ENCODE data around the gene TMEM47. TPM values are rescaled to one million over a fixed set of nuclear protein-coding genes. Genes with fewer than 3 reads are reported as not detected.

Gene TMEM47
- total RNA-seq, 1 donor from 2014 or later, result 1.6 TPM

DNA sequence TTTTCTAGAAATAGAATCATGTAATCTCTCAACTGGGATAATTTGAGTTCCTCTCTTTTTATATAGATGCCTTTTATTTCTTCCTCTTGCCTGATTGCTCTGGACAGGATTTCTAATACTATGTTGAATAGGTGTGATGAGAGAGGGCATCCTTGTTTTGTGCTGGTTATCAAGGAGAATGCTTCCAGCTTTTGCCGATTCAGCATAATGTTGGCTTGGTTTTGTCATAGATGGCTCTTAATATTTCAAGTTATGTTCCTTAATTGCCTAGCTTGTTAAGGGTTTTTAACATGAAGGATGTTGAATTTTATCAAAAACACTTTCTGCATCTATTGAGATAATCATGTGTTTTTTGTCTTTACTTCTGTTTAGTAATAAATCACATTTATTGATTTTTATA, 58.7 kb downstream of the TMEM47 start:
- Mint-ChIP-seq H3K9me3 (ENCODE audit: unreplicated experiment) (no peaks in the 10 kb centered on the region), H3K27ac (ENCODE audit: unreplicated experiment) (no peak overlapping the region), H3K4me1 (ENCODE audit: unreplicated experiment) (no peaks in the 10 kb centered on the region), H3K27me3 (ENCODE audit: unreplicated experiment) (peaks cover 1% of the 10 kb centered on the region), H3K36me3 (ENCODE audit: low read depth, unreplicated experiment) (no peaks in the 10 kb centered on the region), H3K4me3 (ENCODE audit: unreplicated experiment) (no peak overlapping the region)
- TF ChIP-seq, protein P1, sequence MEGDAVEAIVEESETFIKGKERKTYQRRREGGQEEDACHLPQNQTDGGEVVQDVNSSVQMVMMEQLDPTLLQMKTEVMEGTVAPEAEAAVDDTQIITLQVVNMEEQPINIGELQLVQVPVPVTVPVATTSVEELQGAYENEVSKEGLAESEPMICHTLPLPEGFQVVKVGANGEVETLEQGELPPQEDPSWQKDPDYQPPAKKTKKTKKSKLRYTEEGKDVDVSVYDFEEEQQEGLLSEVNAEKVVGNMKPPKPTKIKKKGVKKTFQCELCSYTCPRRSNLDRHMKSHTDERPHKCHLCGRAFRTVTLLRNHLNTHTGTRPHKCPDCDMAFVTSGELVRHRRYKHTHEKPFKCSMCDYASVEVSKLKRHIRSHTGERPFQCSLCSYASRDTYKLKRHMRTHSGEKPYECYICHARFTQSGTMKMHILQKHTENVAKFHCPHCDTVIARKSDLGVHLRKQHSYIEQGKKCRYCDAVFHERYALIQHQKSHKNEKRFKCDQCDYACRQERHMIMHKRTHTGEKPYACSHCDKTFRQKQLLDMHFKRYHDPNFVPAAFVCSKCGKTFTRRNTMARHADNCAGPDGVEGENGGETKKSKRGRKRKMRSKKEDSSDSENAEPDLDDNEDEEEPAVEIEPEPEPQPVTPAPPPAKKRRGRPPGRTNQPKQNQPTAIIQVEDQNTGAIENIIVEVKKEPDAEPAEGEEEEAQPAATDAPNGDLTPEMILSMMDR (IDR thresholded peaks at IDR 0.05; ENCODE audit: unreplicated experiment), result no peak
- DNase-seq (ENCODE audit: low spot score), result no peak

DNA sequence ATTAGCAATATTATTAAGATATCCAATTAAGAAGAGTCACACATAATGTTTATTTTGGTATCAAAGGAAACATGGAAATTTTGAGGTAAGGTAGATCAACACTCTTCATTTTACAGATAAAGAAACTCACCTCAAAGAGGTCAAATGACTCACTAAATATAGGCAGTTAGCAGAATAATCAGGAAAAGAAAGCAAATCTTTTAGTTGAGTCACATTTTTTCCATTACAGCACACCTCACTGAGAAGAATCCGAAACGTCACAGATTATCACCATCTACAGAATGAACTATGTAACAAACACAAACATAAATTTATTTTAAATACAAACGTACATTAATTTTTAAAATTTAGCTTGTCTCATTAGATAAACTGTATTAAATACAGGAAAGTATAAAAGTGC, 70.1 kb downstream of the TMEM47 start:
- H3K36me3 Mint-ChIP-seq (ENCODE audit: low read depth, unreplicated experiment), result no peaks in the 10 kb centered on the region
- H3K27ac Mint-ChIP-seq (ENCODE audit: unreplicated experiment), result no peak overlapping the region
- TF ChIP-seq, protein P1 (IDR thresholded peaks at IDR 0.05; ENCODE audit: unreplicated experiment), result no peak
- H3K4me3 Mint-ChIP-seq (ENCODE audit: unreplicated experiment), result no peak overlapping the region
- H3K4me1 Mint-ChIP-seq (ENCODE audit: unreplicated experiment), result peaks cover 3% of the 10 kb centered on the region
- H3K27me3 Mint-ChIP-seq (ENCODE audit: unreplicated experiment), result no peaks in the 10 kb centered on the region
- H3K9me3 Mint-ChIP-seq (ENCODE audit: unreplicated experiment), result no peaks in the 10 kb centered on the region
- DNase-seq (ENCODE audit: low spot score), result no peak

DNA sequence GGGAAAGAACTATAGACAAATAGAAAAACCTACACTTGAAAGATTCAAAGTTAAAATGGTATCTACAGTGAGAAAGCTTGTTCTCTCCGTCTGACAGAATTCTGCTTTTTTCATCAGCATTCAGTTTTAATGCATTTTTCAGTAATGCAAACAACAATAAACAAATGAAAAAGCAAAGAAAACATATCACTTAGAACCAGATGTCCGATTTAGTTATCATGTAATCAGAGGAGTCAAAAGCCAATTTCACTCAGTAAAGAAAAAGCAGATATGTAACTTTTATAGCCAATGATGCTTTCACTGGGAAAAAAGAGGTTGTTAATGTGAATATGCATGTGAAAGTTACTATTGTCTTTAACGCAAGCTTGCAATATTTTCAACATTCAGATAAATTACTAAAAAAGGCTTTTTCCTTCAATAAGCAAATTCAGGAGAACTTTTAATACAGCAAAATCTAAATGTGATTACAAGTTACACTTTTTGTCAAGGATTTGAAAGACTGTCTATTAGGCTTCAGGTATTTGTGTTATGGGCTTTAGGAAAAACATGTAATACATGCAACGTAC, 70.7 kb downstream of the TMEM47 start:
- no peak for DNase-seq (ENCODE audit: low spot score)
- Mint-ChIP-seq H3K27ac (ENCODE audit: unreplicated experiment) (no peak overlapping the region), H3K27me3 (ENCODE audit: unreplicated experiment) (no peaks in the 10 kb centered on the region), H3K4me3 (ENCODE audit: unreplicated experiment) (no peak overlapping the region), H3K9me3 (ENCODE audit: unreplicated experiment) (no peaks in the 10 kb centered on the region), H3K36me3 (ENCODE audit: low read depth, unreplicated experiment) (no peaks in the 10 kb centered on the region), H3K4me1 (ENCODE audit: unreplicated experiment) (peaks cover 3% of the 10 kb centered on the region)
- TF ChIP-seq, protein P1 (IDR thresholded peaks at IDR 0.05; ENCODE audit: unreplicated experiment), result no peak

DNA sequence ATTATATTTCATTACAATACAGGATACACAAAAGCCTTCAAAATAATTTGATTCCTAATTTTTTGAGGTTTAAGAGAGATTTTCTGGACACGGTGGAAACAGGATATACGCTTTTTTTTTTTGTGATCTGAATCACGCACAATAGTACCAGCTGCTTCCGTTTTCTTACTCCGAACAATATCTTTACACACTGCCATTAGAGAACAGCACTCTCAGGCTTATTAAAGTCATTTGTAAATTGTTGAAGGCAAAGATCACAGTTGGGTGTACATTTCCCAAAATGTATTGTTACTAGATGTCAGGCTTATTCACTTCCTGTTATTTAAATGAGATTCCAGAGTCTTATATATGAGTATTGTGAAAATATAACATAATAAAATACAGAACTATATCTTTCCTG, 71.5 kb downstream of the TMEM47 start:
- Mint-ChIP-seq H3K9me3 (ENCODE audit: unreplicated experiment) (no peaks in the 10 kb centered on the region), H3K4me3 (ENCODE audit: unreplicated experiment) (no peak overlapping the region), H3K4me1 (ENCODE audit: unreplicated experiment) (peaks cover 3% of the 10 kb centered on the region), H3K36me3 (ENCODE audit: low read depth, unreplicated experiment) (no peaks in the 10 kb centered on the region), H3K27me3 (ENCODE audit: unreplicated experiment) (no peaks in the 10 kb centered on the region), H3K27ac (ENCODE audit: unreplicated experiment) (no peak overlapping the region)
- no peak for DNase-seq (ENCODE audit: low spot score)
- TF ChIP-seq, protein P1 (IDR thresholded peaks at IDR 0.05; ENCODE audit: unreplicated experiment), result no peak

DNA sequence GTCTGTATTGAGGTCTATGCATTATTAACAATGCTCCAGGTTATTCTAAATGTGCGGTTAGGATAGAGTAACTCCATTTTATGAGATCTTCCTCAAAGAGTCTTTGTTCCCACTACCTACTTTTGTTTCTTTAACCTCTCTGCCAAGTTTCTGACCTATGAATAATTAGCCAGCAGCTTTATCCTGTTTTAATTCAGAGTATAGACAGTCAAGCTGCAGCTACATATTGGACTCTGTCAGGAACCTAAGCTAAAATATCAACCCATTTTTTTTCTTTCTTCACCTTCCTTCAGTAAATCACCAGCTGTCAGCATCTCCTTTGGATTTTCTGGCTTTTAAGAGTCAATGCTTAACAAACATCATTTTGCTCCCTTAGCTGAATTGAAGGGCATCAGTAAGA, 72.3 kb downstream of the TMEM47 start:
- Mint-ChIP-seq H3K4me3 (ENCODE audit: unreplicated experiment) (no peak overlapping the region), H3K27ac (ENCODE audit: unreplicated experiment) (no peak overlapping the region), H3K9me3 (ENCODE audit: unreplicated experiment) (no peaks in the 10 kb centered on the region), H3K27me3 (ENCODE audit: unreplicated experiment) (no peaks in the 10 kb centered on the region), H3K36me3 (ENCODE audit: low read depth, unreplicated experiment) (no peaks in the 10 kb centered on the region), H3K4me1 (ENCODE audit: unreplicated experiment) (peaks cover 3% of the 10 kb centered on the region)
- TF ChIP-seq, protein P1 (IDR thresholded peaks at IDR 0.05; ENCODE audit: unreplicated experiment), result no peak
- no peak for DNase-seq (ENCODE audit: low spot score)
